H1 (cell line): ENCODE results near the gene HOXD10.

Experiments
- CEBPB ChIP-seq: IDR thresholded peaks from 2 replicates; pipeline ENCODE4 v1.6.1; 2012; ENCODE audit warnings: low read depth, low read length
- EP300 ChIP-seq, 2 experiments: IDR thresholded peaks; 1 replicate in 1 of 2; 2 replicates in 1 of 2; pipeline ENCODE4 v1.6.1; 2011 to 2012; ENCODE audit warnings: low read depth in 2 of 2, low read length in 2 of 2, mild to moderate bottlenecking in 2 of 2, borderline replicate concordance in 1 of 2, inconsistent platforms in 1 of 2, moderate library complexity in 1 of 2
- GABPA ChIP-seq: IDR thresholded peaks from 2 replicates; pipeline ENCODE4 v1.6.1; 2011; ENCODE audit warnings: mild to moderate bottlenecking, low read length, moderate library complexity, borderline replicate concordance; ENCODE audit not compliant: insufficient read depth
- MAFK ChIP-seq: IDR thresholded peaks from 2 replicates; pipeline ENCODE4 v1.6.1; 2012; ENCODE audit warnings: low read depth, mild to moderate bottlenecking, improper control_type of control experiment, low read length
- POLR2A ChIP-seq, 2 experiments: IDR thresholded peaks; 1 replicate in 1 of 2; 2 replicates in 1 of 2; pipeline ENCODE4 v1.6.1; 2011; ENCODE audit warnings: low read depth in 2 of 2, low read length in 2 of 2, mild to moderate bottlenecking in 2 of 2; ENCODE audit errors: control extremely low read depth in 1 of 2
- POLR2AphosphoS5 ChIP-seq: IDR thresholded peaks from 2 replicates; pipeline ENCODE4 v1.6.1; 2011; ENCODE audit warnings: low read depth, low read length
- RBBP5 ChIP-seq: IDR thresholded peaks from 2 replicates; pipeline ENCODE4 v1.7.1; 2012; ENCODE audit warnings: low read depth, mild to moderate bottlenecking, inconsistent platforms, low read length, moderate library complexity, borderline replicate concordance
- SIRT6 ChIP-seq: IDR thresholded peaks from one replicate; pipeline ENCODE4 v1.7.1; 2012; ENCODE audit warnings: low read length, inconsistent platforms
- SUZ12 ChIP-seq: fragments of 200-600 bp; sonication (generic); IDR thresholded peaks from 2 replicates; pipeline ENCODE4 v1.6.1; 2012; ENCODE audit warnings: mild to moderate bottlenecking, inconsistent platforms, low read length, moderate library complexity, mixed read lengths
- YY1 ChIP-seq: IDR thresholded peaks from 2 replicates; pipeline ENCODE4 v1.6.1; 2011; ENCODE audit warnings: low read depth, mild to moderate bottlenecking, low read length
- TF ChIP-seq, protein P1 (sequence below), 3 experiments: IDR thresholded peaks; 1 replicate in 2 of 3; 2 replicates in 1 of 3; pipeline versions ENCODE4 v1.5.1 to v1.6.1; 2011; ENCODE audit warnings: low read length in 3 of 3, mild to moderate bottlenecking in 3 of 3, inconsistent platforms in 2 of 3, low read depth in 1 of 3, moderate library complexity in 1 of 3; ENCODE audit not compliant: insufficient read depth in 1 of 3; ENCODE audit errors: control extremely low read depth in 1 of 3
- TF ChIP-seq, protein P2 (sequence below): IDR thresholded peaks from 2 replicates; pipeline ENCODE4 v1.6.1; 2011; ENCODE audit warnings: low read depth, mild to moderate bottlenecking, low read length; ENCODE audit not compliant: insufficient read depth
- TF ChIP-seq, protein P3 (sequence below): IDR thresholded peaks from 2 replicates; pipeline ENCODE4 v1.6.1; 2011; ENCODE audit warnings: low read length, improper control_type of control experiment

DNA sequence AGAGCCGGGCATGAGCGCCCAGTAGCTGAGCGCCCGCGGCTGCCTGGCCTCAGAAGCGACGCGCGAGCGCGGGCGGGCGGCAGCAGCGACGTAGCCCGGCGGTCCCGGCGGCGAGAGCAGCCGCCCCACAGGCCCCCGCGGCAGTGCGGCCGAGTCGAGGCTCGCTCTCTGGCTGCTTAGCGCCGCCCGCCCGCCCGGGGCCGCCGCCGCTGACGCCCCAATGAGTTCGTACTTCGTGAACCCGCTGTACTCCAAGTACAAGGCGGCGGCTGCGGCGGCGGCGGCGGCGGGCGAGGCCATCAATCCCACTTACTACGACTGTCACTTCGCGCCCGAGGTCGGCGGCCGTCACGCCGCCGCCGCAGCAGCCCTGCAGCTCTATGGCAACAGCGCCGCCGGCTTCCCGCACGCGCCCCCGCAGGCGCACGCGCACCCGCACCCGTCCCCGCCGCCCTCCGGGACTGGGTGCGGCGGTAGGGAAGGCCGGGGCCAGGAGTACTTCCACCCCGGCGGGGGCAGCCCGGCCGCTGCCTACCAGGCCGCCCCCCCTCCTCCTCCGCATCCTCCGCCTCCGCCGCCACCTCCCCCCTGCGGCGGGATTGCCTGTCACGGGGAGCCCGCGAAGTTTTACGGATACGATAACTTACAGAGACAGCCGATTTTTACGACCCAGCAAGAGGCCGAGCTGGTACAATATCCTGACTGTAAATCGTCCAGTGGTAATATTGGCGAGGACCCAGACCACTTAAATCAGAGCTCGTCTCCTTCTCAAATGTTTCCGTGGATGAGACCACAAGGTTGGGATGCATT, 13.8 kb downstream of the HOXD10 start:
- no peak for TF ChIP-seq POLR2A (IDR thresholded peaks at IDR 0.05; ENCODE audit: control extremely low read depth in 1 of 2, low read depth in 2 of 2, low read length in 2 of 2)
- no peak for TF ChIP-seq CEBPB
- TF ChIP-seq, protein P1, sequence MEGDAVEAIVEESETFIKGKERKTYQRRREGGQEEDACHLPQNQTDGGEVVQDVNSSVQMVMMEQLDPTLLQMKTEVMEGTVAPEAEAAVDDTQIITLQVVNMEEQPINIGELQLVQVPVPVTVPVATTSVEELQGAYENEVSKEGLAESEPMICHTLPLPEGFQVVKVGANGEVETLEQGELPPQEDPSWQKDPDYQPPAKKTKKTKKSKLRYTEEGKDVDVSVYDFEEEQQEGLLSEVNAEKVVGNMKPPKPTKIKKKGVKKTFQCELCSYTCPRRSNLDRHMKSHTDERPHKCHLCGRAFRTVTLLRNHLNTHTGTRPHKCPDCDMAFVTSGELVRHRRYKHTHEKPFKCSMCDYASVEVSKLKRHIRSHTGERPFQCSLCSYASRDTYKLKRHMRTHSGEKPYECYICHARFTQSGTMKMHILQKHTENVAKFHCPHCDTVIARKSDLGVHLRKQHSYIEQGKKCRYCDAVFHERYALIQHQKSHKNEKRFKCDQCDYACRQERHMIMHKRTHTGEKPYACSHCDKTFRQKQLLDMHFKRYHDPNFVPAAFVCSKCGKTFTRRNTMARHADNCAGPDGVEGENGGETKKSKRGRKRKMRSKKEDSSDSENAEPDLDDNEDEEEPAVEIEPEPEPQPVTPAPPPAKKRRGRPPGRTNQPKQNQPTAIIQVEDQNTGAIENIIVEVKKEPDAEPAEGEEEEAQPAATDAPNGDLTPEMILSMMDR (IDR thresholded peaks at IDR 0.05; ENCODE audit: control extremely low read depth in 1 of 3, insufficient read depth in 1 of 3, low read depth in 1 of 3, low read length in 3 of 3), result no peak
- TF ChIP-seq YY1, result no peak
- TF ChIP-seq, protein P2, sequence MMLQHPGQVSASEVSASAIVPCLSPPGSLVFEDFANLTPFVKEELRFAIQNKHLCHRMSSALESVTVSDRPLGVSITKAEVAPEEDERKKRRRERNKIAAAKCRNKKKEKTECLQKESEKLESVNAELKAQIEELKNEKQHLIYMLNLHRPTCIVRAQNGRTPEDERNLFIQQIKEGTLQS, result no peak
- no peak for TF ChIP-seq RBBP5
- no peak for TF ChIP-seq SIRT6
- TF ChIP-seq MAFK, result no peak
- TF ChIP-seq POLR2AphosphoS5, result no peak
- TF ChIP-seq, protein P3, sequence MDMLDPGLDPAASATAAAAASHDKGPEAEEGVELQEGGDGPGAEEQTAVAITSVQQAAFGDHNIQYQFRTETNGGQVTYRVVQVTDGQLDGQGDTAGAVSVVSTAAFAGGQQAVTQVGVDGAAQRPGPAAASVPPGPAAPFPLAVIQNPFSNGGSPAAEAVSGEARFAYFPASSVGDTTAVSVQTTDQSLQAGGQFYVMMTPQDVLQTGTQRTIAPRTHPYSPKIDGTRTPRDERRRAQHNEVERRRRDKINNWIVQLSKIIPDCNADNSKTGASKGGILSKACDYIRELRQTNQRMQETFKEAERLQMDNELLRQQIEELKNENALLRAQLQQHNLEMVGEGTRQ, result no peak
- TF ChIP-seq EP300 (IDR thresholded peaks at IDR 0.05; ENCODE audit: borderline replicate concordance in 1 of 2, low read depth in 2 of 2, low read length in 2 of 2), result no peak
- TF ChIP-seq SUZ12, result peak; percentile 96
- no peak for TF ChIP-seq GABPA
